Suprapubic skin (tissue), 3 donors: ENCODE results near the gene ZFHX2.

Experiments used
- CTCF ChIP-seq, 2 donors: fragments of 200-600 bp in 1 of 2; fragments of 450-650 bp in 1 of 2; sonication (generic) in 1 of 2; IDR thresholded peaks; one replicate each; pipeline ENCODE4 v1.5.1; 2016 to 2019; ENCODE audit warnings: antibody characterized with exemption in 2 of 2, mild to moderate bottlenecking in 1 of 2, moderate library complexity in 1 of 2
- EP300 ChIP-seq: sonication (generic); formaldehyde crosslinking; IDR thresholded peaks from one replicate; pipeline ENCODE4 v1.6.1; 2017; ENCODE audit warnings: antibody characterized with exemption
- POLR2A ChIP-seq, 2 donors: fragments of 450-650 bp; IDR thresholded peaks; one replicate each; pipeline ENCODE4 v1.6.1; 2017; ENCODE audit warnings: antibody characterized with exemption in 2 of 2, mild to moderate bottlenecking in 2 of 2, moderate library complexity in 2 of 2

- TF ChIP-seq CTCF (IDR thresholded peaks at IDR 0.05) = no peak
- no peak for TF ChIP-seq POLR2A (IDR thresholded peaks at IDR 0.05)
- no peak for TF ChIP-seq EP300
These were observed 6.0 kb upstream of the ZFHX2 start for GRCh38 chr14:23557521-23557920.
